ENCODE measurements around the gene FCAR. TPM values are rescaled to one million over a fixed set of nuclear protein-coding genes. Genes with fewer than 3 reads are reported as not detected.
"Not testable (repeated sequence)": the region's sequence is repeated elsewhere in the genome, so short reads cannot be mapped to it uniquely, and the experiment has no call there.

Gene FCAR
- total RNA-seq, 6 experiments from 2014 or later: not detected

GRCh38 chr19:54905421-54905802, 31.4 kb downstream of the FCAR start:
- H3K36me3 Mint-ChIP-seq (ENCODE audit: low read depth): peaks cover 5% of the 10 kb centered on the region; the same call in 1 of the 2 replicates
- no peaks in the 10 kb centered on the region for H3K4me1 Mint-ChIP-seq (ENCODE audit: low read depth)
- no peak overlapping the region for H3K27ac Mint-ChIP-seq
- no peak overlapping the region for H3K4me3 Mint-ChIP-seq
- no peak for DNase-seq
- peaks cover 35% of the 10 kb centered on the region for H3K9me3 Mint-ChIP-seq
- H3K27me3 Mint-ChIP-seq (ENCODE audit: insufficient read depth): no peaks in the 10 kb centered on the region; the same call in 1 of the 2 replicates
- TF ChIP-seq, protein P1, sequence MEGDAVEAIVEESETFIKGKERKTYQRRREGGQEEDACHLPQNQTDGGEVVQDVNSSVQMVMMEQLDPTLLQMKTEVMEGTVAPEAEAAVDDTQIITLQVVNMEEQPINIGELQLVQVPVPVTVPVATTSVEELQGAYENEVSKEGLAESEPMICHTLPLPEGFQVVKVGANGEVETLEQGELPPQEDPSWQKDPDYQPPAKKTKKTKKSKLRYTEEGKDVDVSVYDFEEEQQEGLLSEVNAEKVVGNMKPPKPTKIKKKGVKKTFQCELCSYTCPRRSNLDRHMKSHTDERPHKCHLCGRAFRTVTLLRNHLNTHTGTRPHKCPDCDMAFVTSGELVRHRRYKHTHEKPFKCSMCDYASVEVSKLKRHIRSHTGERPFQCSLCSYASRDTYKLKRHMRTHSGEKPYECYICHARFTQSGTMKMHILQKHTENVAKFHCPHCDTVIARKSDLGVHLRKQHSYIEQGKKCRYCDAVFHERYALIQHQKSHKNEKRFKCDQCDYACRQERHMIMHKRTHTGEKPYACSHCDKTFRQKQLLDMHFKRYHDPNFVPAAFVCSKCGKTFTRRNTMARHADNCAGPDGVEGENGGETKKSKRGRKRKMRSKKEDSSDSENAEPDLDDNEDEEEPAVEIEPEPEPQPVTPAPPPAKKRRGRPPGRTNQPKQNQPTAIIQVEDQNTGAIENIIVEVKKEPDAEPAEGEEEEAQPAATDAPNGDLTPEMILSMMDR (IDR thresholded peaks at IDR 0.05): no peak

DNA sequence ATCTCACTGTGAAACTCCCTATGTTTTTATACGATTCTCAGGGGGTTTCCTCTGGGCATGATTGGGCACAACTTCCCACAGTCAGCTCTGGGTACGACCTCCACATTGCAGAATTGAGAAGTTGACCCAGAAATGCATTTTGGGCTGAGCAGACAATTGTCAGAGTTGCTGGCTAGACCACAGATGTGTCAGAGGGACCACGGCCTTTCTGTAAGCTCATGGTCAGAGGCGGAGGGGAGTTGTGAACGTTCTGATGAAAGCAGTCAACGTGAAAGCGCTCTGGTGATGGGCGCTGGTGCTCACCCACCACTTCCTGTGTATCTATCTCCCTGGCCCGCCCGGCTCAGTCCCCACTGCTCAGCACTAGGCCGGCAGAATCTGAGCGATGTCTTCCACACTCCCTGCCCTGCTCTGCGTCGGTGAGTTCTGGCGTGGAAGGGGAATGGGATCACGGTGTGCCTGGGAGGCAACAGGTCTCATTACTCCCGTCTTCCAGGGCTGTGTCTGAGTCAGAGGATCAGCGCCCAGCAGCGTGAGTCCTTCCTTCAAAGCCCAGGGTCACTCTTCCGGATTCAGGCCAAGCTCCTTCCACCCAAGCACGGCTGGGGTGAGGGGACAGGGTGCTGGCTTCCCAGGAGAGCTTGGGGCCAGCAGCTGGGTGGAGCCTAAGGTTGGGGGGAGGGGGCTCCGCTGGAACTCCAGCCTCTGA, 31.9 kb downstream of the FCAR start, which contains the start of gene NCR1:
Gene NCR1 (plus strand): TSS at position 346 of the 709 bp plus-strand sequence. CDS start 40 bp downstream, at position 386.
- Mint-ChIP-seq H3K27ac (no peak within 1 kb of the TSS), H3K9me3 (peaks cover 36% of the 10 kb centered on the region), H3K4me3 (no peak within 1 kb of the TSS), H3K4me1 (ENCODE audit: low read depth) (no peaks in the 10 kb centered on the region), H3K27me3 (ENCODE audit: insufficient read depth) (no peaks in the 10 kb centered on the region; the same call in 1 of the 2 replicates), H3K36me3 (ENCODE audit: low read depth) (peaks cover 9% of the 10 kb centered on the region; the same call in 1 of the 2 replicates)
- no peak for DNase-seq
- TF ChIP-seq, protein P1 (IDR thresholded peaks at IDR 0.05): no peak

- Mint-ChIP-seq H3K4me1 (ENCODE audit: low read depth) (no peaks in the 10 kb centered on the region), H3K4me3 (no peak overlapping the region), H3K27me3 (ENCODE audit: insufficient read depth) (no peaks in the 10 kb centered on the region), H3K36me3 (ENCODE audit: low read depth) (peaks cover 9% of the 10 kb centered on the region; the same call in 1 of the 2 replicates), H3K27ac (no peak overlapping the region), H3K9me3 (peaks cover 36% of the 10 kb centered on the region)
- no peak for DNase-seq
- TF ChIP-seq, protein P1 (IDR thresholded peaks at IDR 0.05): no peak
Observed at GRCh38 chr19:54906819-54907218, 32.8 kb downstream of the FCAR start.

- not testable (repeated sequence) for H3K27me3 Mint-ChIP-seq (ENCODE audit: insufficient read depth); H3K27ac Mint-ChIP-seq; DNase-seq; H3K36me3 Mint-ChIP-seq (ENCODE audit: low read depth); H3K4me1 Mint-ChIP-seq (ENCODE audit: low read depth); H3K4me3 Mint-ChIP-seq
- H3K9me3 Mint-ChIP-seq: peaks cover 42% of the 10 kb centered on the region
Observed at GRCh38 chr19:54907899-54908298, 33.9 kb downstream of the FCAR start.

GRCh38 chr19:54916822-54917221, 42.8 kb downstream of the FCAR start:
- Mint-ChIP-seq H3K36me3 (ENCODE audit: low read depth) (no peaks in the 10 kb centered on the region), H3K9me3 (peaks cover 47% of the 10 kb centered on the region), H3K4me1 (ENCODE audit: low read depth) (no peaks in the 10 kb centered on the region), H3K4me3 (no peak overlapping the region), H3K27me3 (ENCODE audit: insufficient read depth) (no peaks in the 10 kb centered on the region; the same call in 1 of the 2 replicates), H3K27ac (no peak overlapping the region)
- TF ChIP-seq, protein P1 (IDR thresholded peaks at IDR 0.05): no peak
- DNase-seq: no peak

GRCh38 chr19:54918499-54918898, 44.5 kb downstream of the FCAR start:
- peaks cover 38% of the 10 kb centered on the region for H3K9me3 Mint-ChIP-seq

More at GRCh38 chr19:54918499-54918898, 44.5 kb downstream of the FCAR start:
- TF ChIP-seq, protein P1 (IDR thresholded peaks at IDR 0.05): no peak
- H3K36me3 Mint-ChIP-seq (ENCODE audit: low read depth): peaks cover 5% of the 10 kb centered on the region; the same call in 1 of the 2 replicates
- no peak for DNase-seq
- no peak overlapping the region for H3K4me3 Mint-ChIP-seq
- no peaks in the 10 kb centered on the region; the same call in 1 of the 2 replicates for H3K27me3 Mint-ChIP-seq (ENCODE audit: insufficient read depth)
- no peak overlapping the region for H3K27ac Mint-ChIP-seq
- no peaks in the 10 kb centered on the region for H3K4me1 Mint-ChIP-seq (ENCODE audit: low read depth)

All from HFFc6 (cell line).